ENCODE measurements around the gene ALOX5. TPM values are rescaled to one million over a fixed set of nuclear protein-coding genes. Genes with fewer than 3 reads are reported as not detected.
A peak's percentile ranks its signal among the peaks of the same experiment; 100 is the strongest.
"Not testable (repeated sequence)": the region's sequence is repeated elsewhere in the genome, so short reads cannot be mapped to it uniquely, and the experiment has no call there.

ALOX5 gene
- total RNA-seq, 1 donor from 2014 or later: 1.7 TPM

- TF ChIP-seq, protein P1, sequence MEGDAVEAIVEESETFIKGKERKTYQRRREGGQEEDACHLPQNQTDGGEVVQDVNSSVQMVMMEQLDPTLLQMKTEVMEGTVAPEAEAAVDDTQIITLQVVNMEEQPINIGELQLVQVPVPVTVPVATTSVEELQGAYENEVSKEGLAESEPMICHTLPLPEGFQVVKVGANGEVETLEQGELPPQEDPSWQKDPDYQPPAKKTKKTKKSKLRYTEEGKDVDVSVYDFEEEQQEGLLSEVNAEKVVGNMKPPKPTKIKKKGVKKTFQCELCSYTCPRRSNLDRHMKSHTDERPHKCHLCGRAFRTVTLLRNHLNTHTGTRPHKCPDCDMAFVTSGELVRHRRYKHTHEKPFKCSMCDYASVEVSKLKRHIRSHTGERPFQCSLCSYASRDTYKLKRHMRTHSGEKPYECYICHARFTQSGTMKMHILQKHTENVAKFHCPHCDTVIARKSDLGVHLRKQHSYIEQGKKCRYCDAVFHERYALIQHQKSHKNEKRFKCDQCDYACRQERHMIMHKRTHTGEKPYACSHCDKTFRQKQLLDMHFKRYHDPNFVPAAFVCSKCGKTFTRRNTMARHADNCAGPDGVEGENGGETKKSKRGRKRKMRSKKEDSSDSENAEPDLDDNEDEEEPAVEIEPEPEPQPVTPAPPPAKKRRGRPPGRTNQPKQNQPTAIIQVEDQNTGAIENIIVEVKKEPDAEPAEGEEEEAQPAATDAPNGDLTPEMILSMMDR (conservative IDR thresholded peaks at IDR 0.05; ENCODE audit: low read depth, low read length): no peak
Measured at GRCh38 chr10:45410489-45410806, 36.4 kb downstream of the ALOX5 start.

GRCh38 chr10:45410807-45411606 lies 37.0 kb downstream of the ALOX5 start:
- TF ChIP-seq, protein P1 (conservative IDR thresholded peaks at IDR 0.05; ENCODE audit: low read depth, low read length): no peak
- no peak overlapping the region for H3K4me3 ChIP-seq (ENCODE audit: low read depth, low read length)
- no peak for DNase-seq (ENCODE audit: low read depth)

More at GRCh38 chr10:45410489-45410806, 36.4 kb downstream of the ALOX5 start:
- no peak overlapping the region for H3K4me3 ChIP-seq (ENCODE audit: low read depth, low read length)
- DNase-seq (ENCODE audit: low read depth): no peak

- no peak for DNase-seq (ENCODE audit: low read depth)
- TF ChIP-seq, protein P1 (conservative IDR thresholded peaks at IDR 0.05; ENCODE audit: low read depth, low read length): no peak
- no peak overlapping the region for H3K4me3 ChIP-seq (ENCODE audit: low read depth, low read length)
Measured at GRCh38 chr10:45411607-45411940, 37.6 kb downstream of the ALOX5 start.

GRCh38 chr10:45415062-45415461 lies 41.0 kb downstream of the ALOX5 start:
- not testable (repeated sequence) for DNase-seq (ENCODE audit: low read depth); H3K4me3 ChIP-seq (ENCODE audit: low read depth, low read length)

DNA sequence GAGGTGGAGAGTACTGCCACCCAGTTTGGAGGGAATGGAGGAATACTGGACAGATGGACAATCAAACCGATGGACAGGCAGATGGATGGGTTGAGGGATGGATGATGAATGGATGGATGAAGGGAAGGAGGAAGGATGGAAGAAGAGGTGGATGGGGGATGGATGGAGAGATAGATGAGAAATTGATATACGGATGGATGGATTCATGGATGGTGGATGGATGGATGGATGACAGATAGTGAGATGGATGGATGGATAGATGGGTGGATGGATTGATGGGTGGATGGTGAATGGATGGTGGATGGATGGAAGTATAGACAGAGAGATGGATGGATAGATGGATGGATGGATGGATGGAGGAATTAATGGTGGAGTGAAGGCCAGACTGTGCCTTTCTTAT lies 42.6 kb downstream of the ALOX5 start:
- H3K4me3 ChIP-seq (ENCODE audit: low read depth, low read length): no peak overlapping the region
- DNase-seq (ENCODE audit: low read depth): no peak
- TF ChIP-seq, protein P1 (conservative IDR thresholded peaks at IDR 0.05; ENCODE audit: low read depth, low read length): no peak

DNA sequence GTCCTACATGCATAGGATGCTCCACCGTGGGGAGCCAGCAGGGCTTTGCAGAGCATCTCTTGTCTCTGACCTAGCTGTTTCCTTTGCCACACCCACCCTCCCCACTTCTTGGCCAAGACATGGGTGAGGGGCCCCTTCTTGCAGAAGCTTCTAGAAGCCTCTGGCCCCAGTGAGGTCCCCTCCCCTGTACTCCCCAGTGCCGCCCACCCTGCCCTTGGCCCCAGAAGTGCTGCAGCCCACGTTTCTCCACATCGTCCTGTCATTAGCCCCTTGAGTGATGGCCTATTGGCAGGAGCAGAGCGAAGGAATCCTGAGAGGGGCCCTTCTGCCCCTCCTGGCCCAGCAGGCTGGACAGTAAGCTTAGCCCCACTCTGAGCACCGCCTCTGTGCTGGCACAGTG lies 43.7 kb downstream of the ALOX5 start:
- H3K4me3 ChIP-seq (ENCODE audit: low read depth, low read length): no peak overlapping the region
- TF ChIP-seq, protein P1 (conservative IDR thresholded peaks at IDR 0.05; ENCODE audit: low read depth, low read length): no peak
- no peak for DNase-seq (ENCODE audit: low read depth)

DNA sequence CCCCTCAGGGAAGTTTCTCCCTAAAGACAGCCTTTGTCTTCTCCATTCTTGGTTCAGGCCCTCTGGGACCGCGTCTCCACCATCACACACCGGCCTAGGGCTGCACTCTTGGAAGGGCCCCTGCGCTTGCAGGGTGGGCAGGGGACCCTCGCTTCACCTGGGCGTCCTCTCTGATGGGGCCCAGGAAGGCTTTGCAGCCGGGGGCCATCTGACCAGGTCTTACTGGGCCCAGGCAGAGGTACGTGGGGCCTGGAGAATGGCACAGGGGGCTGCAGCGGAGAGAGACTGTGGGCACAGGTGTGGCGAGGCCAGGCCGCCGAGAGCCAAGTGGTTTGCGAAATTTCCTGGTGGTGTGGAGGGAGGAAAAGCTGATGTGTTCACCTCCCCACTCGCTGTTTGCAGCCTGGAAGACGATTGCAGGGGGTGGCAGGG lies 44.4 kb downstream of the ALOX5 start:
- peak overlapping the region; percentile 57 for H3K4me3 ChIP-seq (ENCODE audit: low read depth, low read length)
- no peak for DNase-seq (ENCODE audit: low read depth)
- TF ChIP-seq, protein P1 (conservative IDR thresholded peaks at IDR 0.05; ENCODE audit: low read depth, low read length): no peak

All from epithelial cell of proximal tubule (primary cell).